Transverse colon (tissue), 4 donors: ENCODE measurements around the gene RGS16.

ENCODE experiments used
- CTCF ChIP-seq, 5 experiments: fragments of 200-600 bp in 3 of 5; fragments of 450-650 bp in 2 of 5; sonication (generic) in 3 of 5; IDR thresholded peaks; 1 replicate in 2 of 5; 2 replicates in 3 of 5; pipeline ENCODE4 v1.5.1; 2016 to 2017; ENCODE audit warnings: antibody characterized with exemption in 5 of 5, inconsistent platforms in 3 of 5, mild to moderate bottlenecking in 2 of 5, moderate library complexity in 1 of 5
- POLR2A ChIP-seq: fragments of 450-650 bp; IDR thresholded peaks from one replicate; pipeline ENCODE4 v1.6.1; 2016; ENCODE audit warnings: antibody characterized with exemption, mild to moderate bottlenecking, moderate library complexity
- POLR2AphosphoS5 ChIP-seq, 3 donors: sonication (generic); formaldehyde crosslinking; IDR thresholded peaks; one replicate each; pipeline ENCODE4 v1.6.1; 2016; ENCODE audit warnings: antibody characterized with exemption in 3 of 3

- TF ChIP-seq CTCF (IDR thresholded peaks at IDR 0.05) (no peak), POLR2A (no peak), POLR2AphosphoS5 (IDR thresholded peaks at IDR 0.05) (no peak)
Measured at GRCh38 chr1:182644886-182645285, 40.7 kb upstream of the RGS16 start.
